Activated T-cell treated with anti-CD3 and anti-CD28 coated beads, Interleukin-2, amount 50 U/mL, for 24 hours (primary cell): ENCODE data around the gene SARDH.

Experiments used
- DNase-seq: peaks from one replicate; pipeline ENCODE4 v3.0.0-alpha.2; 2020
- H3K27ac Mint-ChIP-seq: 2 replicates; pipeline ENCODE4 v1.8.0; 2020; ENCODE audit warnings: mild to moderate bottlenecking, mixed read lengths
- H3K27me3 Mint-ChIP-seq: 2 replicates; pipeline ENCODE4 v1.8.0; 2020; ENCODE audit warnings: mixed read lengths
- H3K36me3 Mint-ChIP-seq: 2 replicates; pipeline ENCODE4 v1.8.0; 2020; ENCODE audit warnings: low read depth, mixed read lengths
- H3K4me1 Mint-ChIP-seq: 2 replicates; pipeline ENCODE4 v1.8.0; 2020; ENCODE audit warnings: low read depth, mixed read lengths
- H3K4me3 Mint-ChIP-seq: 2 replicates; pipeline ENCODE4 v1.8.0; 2020; ENCODE audit warnings: mild to moderate bottlenecking, moderate library complexity, mixed read lengths
- H3K9me3 Mint-ChIP-seq: 2 replicates; pipeline ENCODE4 v1.8.0; 2020; ENCODE audit warnings: mixed read lengths

The SARDH gene

GRCh38 chr9:133649194-133649593 is 89.0 kb downstream of the SARDH start:
- Mint-ChIP-seq H3K36me3 (no peaks in the 10 kb centered on the region), H3K4me3 (no peak overlapping the region), H3K27me3 (peaks cover 23% of the 10 kb centered on the region), H3K4me1 (no peaks in the 10 kb centered on the region), H3K9me3 (no peaks in the 10 kb centered on the region), H3K27ac (no peak overlapping the region)
- no peak for DNase-seq

DNA sequence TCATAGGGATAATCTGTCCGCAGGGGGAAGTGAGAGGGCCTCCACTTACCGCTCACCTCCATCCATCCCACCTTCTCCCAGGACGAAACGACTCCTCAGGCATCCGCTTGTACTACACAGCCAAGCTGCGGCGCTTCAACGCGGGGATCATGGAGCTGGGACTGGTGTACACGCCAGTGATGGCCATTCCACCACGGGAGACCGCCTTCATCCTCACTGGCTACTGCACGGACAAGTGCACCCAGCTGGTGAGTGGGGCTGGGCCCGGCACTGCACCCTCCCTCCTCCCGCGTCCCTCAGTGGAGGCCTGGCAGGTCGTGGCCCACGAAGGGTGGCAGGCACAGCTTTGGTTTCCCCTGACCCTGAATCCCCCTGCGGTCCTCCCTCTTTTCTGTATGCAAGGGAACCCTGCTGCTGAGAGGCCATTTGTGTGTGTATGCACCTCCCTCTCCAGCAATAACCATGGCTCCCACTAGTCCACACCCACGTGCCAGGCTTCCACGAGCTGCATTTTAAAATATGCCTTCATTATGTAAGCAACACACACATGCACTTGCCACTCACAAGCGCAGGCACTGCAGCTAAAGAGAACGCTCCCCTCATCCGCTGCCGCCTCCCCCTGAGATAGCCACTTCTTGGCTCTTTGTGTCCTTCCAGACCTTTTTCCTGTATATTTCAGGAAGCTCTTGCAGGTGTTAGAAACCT is 90.2 kb downstream of the SARDH start:
- H3K4me1 Mint-ChIP-seq: no peaks in the 10 kb centered on the region
- no peak for DNase-seq
- no peaks in the 10 kb centered on the region for H3K36me3 Mint-ChIP-seq
- H3K27me3 Mint-ChIP-seq: peaks cover 13% of the 10 kb centered on the region
- H3K9me3 Mint-ChIP-seq: no peaks in the 10 kb centered on the region
- H3K27ac Mint-ChIP-seq: no peak overlapping the region
- no peak overlapping the region for H3K4me3 Mint-ChIP-seq

DNA sequence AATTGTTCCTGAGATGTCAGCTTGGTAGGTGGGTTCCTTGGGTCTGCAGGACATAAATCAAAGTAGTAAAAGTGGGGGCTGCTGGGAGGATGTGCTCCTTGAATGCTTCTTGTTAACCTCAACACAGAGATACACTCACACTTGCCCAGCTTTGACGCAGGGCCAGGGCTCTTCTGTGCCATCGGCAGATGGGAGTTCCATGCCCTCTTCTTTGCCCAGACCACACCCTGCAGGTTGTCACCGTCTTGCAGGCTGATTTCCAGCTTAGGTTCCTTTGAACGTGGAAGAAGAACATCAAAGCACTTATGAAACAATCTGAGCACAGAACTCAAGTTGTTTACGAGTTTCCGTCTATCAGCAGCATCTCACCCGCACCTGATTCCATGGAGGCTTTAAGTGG is 91.0 kb downstream of the SARDH start:
- H3K27ac Mint-ChIP-seq: no peak overlapping the region
- H3K27me3 Mint-ChIP-seq: peaks cover 7% of the 10 kb centered on the region
- H3K9me3 Mint-ChIP-seq: no peaks in the 10 kb centered on the region
- no peak for DNase-seq
- no peak overlapping the region for H3K4me3 Mint-ChIP-seq
- H3K36me3 Mint-ChIP-seq: no peaks in the 10 kb centered on the region
- no peaks in the 10 kb centered on the region for H3K4me1 Mint-ChIP-seq

DNA sequence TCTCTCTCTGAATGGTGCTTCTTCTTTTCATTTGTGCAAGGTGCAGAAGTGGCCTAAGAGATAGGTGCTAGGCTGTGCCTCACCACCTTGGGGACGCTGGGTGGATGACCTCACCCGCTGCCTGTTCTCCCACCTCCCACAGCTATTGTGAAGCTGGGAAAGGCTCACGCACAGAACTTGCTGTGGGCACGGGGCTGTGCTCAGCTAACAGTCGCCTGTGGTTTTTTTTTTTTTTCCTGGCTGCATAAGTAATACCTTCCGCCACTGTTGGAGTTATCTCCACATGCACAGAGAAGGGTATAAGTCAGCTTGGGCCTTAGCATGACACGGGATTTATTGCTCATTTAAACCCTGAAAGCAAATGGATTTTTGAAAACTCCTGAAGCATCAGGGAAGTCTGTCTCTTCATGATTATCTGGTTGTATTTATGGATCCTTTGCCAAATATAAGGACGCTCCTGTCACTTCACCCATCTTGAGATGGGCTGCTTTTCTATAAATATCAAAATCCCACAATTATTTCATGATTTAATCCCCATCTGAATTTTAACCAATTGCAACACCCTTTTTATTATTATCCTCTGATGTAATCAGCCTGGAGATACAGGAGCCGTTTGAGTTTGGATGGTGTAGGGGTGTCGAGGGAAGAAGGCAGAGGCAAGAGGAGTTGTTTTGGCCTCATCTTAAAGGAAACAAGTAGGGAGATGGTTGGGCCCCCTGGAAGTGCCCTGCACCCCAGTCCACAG is 93.0 kb downstream of the SARDH start:
- H3K27ac Mint-ChIP-seq: no peak overlapping the region
- H3K9me3 Mint-ChIP-seq: no peaks in the 10 kb centered on the region
- H3K4me3 Mint-ChIP-seq: no peak overlapping the region
- H3K27me3 Mint-ChIP-seq: peaks cover 5% of the 10 kb centered on the region
- H3K4me1 Mint-ChIP-seq: no peaks in the 10 kb centered on the region
- no peak for DNase-seq
- H3K36me3 Mint-ChIP-seq: no peaks in the 10 kb centered on the region

GRCh38 chr9:133643978-133644760 is 94.0 kb downstream of the SARDH start:
- no peaks in the 10 kb centered on the region for H3K27me3 Mint-ChIP-seq
- no peak for DNase-seq
- no peak overlapping the region for H3K4me3 Mint-ChIP-seq
- no peaks in the 10 kb centered on the region for H3K36me3 Mint-ChIP-seq
- no peak overlapping the region for H3K27ac Mint-ChIP-seq
- no peaks in the 10 kb centered on the region for H3K4me1 Mint-ChIP-seq
- no peaks in the 10 kb centered on the region for H3K9me3 Mint-ChIP-seq

DNA sequence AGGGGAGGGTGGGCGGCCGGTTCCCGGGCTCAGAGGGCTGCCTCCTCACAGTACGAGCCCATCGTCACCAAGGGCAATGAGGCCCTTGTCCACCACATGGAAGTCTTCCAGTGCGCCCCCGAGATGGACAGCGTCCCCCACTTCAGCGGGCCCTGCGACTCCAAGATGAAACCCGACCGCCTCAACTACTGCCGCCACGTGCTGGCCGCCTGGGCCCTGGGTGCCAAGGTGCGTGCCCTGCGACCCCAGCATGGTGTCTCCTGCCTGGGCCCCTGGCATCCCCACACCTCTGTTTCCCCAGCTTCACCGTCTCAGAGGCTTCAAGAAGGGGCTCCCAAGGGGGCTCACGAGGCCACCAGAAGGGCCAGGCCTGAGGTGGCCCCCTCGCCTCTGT is 94.8 kb downstream of the SARDH start:
- Mint-ChIP-seq H3K9me3 (no peaks in the 10 kb centered on the region), H3K27ac (no peak overlapping the region), H3K4me1 (no peaks in the 10 kb centered on the region), H3K27me3 (no peaks in the 10 kb centered on the region), H3K36me3 (no peaks in the 10 kb centered on the region), H3K4me3 (no peak overlapping the region)
- no peak for DNase-seq

DNA sequence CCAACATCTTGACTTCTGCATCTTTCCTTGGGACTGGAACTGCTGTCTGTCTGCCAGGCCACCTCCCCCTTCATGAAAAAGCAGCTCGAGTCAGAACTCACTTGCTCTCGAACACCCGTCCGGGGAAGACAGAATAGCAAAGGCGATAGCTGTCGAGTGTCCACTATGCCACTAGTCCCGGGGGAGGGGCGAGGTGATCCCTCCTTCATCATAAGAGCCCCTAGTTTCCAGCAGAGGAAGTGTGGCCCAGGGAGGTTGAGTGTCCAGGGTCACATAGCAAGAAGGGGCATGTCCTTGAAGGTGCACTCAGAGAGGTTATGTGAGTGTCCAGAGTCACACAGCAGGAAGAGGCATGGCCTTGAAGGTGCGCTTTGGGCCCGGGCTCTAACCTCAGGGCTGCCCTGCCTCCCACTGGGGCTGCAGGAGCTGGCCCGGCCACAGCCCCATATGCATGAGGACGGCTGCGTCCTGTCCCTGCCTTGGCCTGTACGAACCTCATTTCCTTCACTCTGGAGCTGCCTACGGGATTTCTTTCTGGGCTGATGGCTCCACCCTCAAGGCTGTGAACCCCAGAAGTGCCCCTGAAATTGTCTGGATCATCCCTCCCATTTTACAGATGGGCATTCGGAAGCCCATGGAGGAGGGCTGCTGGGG is 95.3 kb downstream of the SARDH start:
- no peak overlapping the region for H3K4me3 Mint-ChIP-seq
- H3K27ac Mint-ChIP-seq: no peak overlapping the region
- no peaks in the 10 kb centered on the region for H3K36me3 Mint-ChIP-seq
- no peak for DNase-seq
- no peaks in the 10 kb centered on the region for H3K4me1 Mint-ChIP-seq
- H3K9me3 Mint-ChIP-seq: no peaks in the 10 kb centered on the region
- no peaks in the 10 kb centered on the region for H3K27me3 Mint-ChIP-seq

- H3K27ac Mint-ChIP-seq: no peak overlapping the region
- no peaks in the 10 kb centered on the region for H3K4me1 Mint-ChIP-seq
- no peaks in the 10 kb centered on the region for H3K9me3 Mint-ChIP-seq
- no peaks in the 10 kb centered on the region for H3K36me3 Mint-ChIP-seq
- no peak for DNase-seq
- no peaks in the 10 kb centered on the region for H3K27me3 Mint-ChIP-seq
- no peak overlapping the region for H3K4me3 Mint-ChIP-seq
These were observed 96.1 kb downstream of the SARDH start for GRCh38 chr9:133641861-133642595.

- no peak for DNase-seq
- H3K36me3 Mint-ChIP-seq: no peaks in the 10 kb centered on the region
- no peaks in the 10 kb centered on the region for H3K27me3 Mint-ChIP-seq
- H3K9me3 Mint-ChIP-seq: no peaks in the 10 kb centered on the region
- H3K27ac Mint-ChIP-seq: no peak overlapping the region
- H3K4me1 Mint-ChIP-seq: no peaks in the 10 kb centered on the region
- no peak overlapping the region for H3K4me3 Mint-ChIP-seq
These were observed 96.8 kb downstream of the SARDH start for GRCh38 chr9:133641396-133641655.

DNA sequence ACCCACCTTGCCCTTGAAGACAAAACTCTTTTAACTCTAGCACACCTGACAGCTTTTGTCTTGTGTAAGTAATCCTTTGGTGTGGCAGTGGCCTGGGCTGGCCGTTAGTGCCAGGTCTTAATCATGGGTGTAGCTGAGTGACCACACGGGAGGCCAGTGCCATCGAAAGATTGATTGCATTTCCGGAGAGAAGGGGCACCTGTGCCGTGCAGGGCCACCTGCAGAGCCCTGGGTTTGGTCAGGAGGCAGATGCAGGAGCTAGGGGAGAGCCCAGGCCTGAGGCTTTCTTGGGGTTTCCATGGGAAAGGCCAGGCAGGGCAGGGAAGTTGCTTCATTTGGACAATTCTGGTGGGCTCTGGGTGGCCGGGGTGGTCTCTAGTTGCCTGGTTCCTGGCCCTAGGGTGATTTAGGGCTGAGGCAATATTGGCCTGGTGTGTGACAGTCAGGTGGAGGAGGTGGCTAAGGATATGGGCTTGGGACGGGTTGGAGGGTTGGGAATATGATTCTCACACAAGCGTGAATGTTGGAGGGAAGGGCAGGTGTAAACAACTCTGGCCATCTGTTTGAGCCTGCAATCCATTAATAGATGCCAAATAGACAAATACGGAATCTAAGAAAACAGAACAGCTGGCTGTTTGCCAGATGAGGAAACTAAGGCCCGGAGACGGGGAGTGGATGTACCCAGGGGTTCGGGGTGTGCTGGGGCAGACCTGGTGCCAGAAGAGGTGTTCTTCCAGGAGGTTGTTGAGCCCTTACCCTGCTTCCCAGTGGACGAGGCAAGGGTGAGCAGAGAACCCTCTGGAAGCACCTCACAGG is 97.4 kb downstream of the SARDH start:
- Mint-ChIP-seq H3K27me3 (no peaks in the 10 kb centered on the region), H3K4me3 (no peak overlapping the region), H3K27ac (no peak overlapping the region), H3K36me3 (no peaks in the 10 kb centered on the region), H3K4me1 (no peaks in the 10 kb centered on the region), H3K9me3 (no peaks in the 10 kb centered on the region)
- DNase-seq: no peak

DNA sequence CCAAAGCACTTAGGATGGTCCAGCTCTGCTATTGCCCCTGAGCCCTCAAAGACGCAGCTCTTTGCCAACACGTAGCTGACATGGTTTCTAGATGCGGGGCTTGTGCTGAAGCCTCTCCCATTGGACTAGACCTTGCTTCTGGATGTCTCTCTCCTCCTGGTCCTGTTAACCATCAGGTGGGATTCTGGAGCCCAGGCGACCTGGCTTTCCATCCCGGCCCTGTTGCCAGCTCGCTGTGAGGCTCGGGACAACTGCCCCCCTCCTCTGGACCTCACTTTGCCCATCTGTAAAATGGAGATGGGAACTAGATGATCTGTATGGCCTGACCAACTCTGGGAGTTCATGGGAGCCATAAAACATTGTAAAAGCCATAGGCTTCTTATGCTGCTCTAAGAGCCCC is 98.0 kb downstream of the SARDH start:
- no peaks in the 10 kb centered on the region for H3K27me3 Mint-ChIP-seq
- no peak for DNase-seq
- H3K36me3 Mint-ChIP-seq: no peaks in the 10 kb centered on the region
- no peak overlapping the region for H3K4me3 Mint-ChIP-seq
- no peaks in the 10 kb centered on the region for H3K4me1 Mint-ChIP-seq
- no peaks in the 10 kb centered on the region for H3K9me3 Mint-ChIP-seq
- no peak overlapping the region for H3K27ac Mint-ChIP-seq

DNA sequence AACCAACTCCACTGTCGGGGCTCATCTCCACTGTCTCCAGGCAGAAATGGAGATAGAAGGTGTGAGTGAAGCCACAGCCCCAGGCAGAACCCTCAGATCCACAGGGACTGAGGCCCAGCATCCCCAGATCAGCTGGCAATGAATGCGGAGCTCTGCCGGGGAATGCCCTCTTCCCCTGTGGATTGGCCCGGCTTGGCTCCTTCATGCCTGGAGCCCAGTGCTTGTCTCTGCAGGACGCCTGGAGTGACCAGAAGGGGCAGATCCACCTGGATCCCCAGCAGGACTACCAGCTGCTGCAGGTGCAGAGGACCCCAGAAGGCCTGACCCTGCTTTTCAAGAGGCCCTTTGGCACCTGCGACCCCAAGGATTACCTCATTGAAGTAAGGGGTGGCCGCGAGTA is 98.5 kb downstream of the SARDH start:
- Mint-ChIP-seq H3K4me3 (no peak overlapping the region), H3K4me1 (no peaks in the 10 kb centered on the region), H3K27ac (no peak overlapping the region), H3K27me3 (no peaks in the 10 kb centered on the region), H3K36me3 (no peaks in the 10 kb centered on the region), H3K9me3 (no peaks in the 10 kb centered on the region)
- no peak for DNase-seq

DNA sequence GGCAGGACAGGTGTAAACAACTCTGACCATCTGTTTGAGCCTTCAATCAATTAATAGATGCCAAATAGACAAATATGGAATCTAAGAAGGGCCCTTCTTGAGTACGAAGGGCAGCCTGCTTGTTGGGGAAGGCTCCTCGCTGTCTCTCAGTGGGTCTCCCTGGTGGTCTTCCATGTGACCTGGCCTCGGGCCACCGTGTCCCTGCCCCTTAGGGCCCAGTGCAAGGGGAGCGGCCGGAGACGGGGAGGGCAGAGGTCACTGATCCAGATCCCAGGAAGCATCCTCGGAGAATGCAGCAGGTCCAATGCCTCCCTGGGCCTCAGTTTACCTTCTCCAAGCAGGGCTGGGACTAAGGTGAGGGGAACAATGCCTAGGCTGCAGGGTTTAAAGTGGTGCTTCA is 99.4 kb downstream of the SARDH start:
- Mint-ChIP-seq H3K27ac (no peak overlapping the region), H3K27me3 (no peaks in the 10 kb centered on the region), H3K4me3 (no peak overlapping the region), H3K4me1 (no peaks in the 10 kb centered on the region), H3K36me3 (no peaks in the 10 kb centered on the region), H3K9me3 (no peaks in the 10 kb centered on the region)
- DNase-seq: no peak

DNA sequence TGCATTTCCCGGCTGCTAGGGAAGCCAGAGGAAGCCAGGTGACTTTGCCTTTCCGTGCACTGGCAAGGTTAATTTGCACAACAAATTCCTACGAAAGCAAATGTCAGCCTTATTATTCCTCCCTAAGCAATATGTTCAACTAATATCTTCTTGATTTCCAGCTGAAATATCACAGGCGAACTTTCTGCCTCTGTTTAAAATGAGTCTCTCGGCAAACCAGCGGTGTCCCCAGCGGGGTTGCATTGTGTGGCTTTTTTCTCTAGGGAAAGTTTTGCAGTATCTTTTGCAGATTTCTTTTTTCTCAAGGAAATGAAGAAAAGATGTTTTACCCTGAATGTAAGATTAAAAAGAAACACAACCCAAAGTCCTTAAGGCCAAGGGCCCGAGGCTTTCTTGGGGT is 100.1 kb downstream of the SARDH start:
- Mint-ChIP-seq H3K4me3 (no peak overlapping the region), H3K4me1 (no peaks in the 10 kb centered on the region), H3K27ac (no peak overlapping the region), H3K36me3 (no peaks in the 10 kb centered on the region), H3K9me3 (no peaks in the 10 kb centered on the region), H3K27me3 (no peaks in the 10 kb centered on the region)
- DNase-seq: no peak
